GM12875 (cell line): Measurements from ENCODE around the gene SH2D3C.
A peak's percentile ranks its signal among the peaks of the same experiment; 100 is the strongest.

Source experiments
- H3K4me3 ChIP-seq: one replicate; pipeline ENCODE4 v1.5.1; 2011; ENCODE audit warnings: low read depth, low read length, control low read depth
- CTCF ChIP-seq: IDR thresholded peaks from 2 replicates; pipeline ENCODE4 v1.5.1; 2011; ENCODE audit warnings: low read depth, mild to moderate bottlenecking, control low read depth, inconsistent platforms, low read length, moderate library complexity, borderline replicate concordance; ENCODE audit not compliant: insufficient read depth

The SH2D3C gene

GRCh38 chr9:127714951-127715469 is 63.5 kb downstream of the SH2D3C start:
- no peak for TF ChIP-seq CTCF
- peak overlapping the region; percentile 73 for H3K4me3 ChIP-seq

DNA sequence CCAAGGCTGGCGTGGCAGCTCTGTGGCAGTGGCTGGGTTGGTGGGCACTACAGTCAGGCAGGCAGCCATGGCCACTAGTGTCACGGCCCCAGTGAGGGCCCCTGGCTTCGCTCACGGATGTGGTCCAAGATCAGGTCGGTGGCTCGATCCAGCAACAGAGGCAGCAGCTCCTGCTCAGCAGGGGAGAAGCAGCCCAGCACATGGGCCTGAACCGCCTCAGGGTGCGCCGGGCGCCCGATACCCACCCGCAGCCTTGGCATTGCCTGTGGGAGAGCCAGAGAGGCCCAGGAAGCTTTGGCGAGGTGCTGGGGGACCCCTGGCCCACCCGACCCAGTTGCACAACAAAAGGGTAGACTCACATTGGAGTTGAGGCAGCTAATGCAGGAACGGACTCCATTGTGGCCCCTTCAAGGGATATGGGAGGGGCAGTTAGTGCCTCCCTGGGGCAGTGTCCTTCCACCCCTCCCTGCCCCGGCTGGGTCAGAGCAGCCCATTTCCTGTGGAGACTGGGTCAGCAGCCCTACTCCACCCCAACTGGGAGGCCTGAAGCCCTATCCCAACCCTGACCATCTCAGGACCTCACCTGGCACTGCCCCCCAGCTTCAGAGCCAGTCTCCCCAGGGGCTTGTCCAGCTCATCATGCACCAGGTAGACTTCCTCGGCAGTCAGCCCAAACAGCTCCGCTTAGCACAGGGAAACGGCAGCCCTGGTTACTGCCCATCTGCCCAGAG is 64.3 kb downstream of the SH2D3C start:
- H3K4me3 ChIP-seq: no peak overlapping the region
- no peak for TF ChIP-seq CTCF

DNA sequence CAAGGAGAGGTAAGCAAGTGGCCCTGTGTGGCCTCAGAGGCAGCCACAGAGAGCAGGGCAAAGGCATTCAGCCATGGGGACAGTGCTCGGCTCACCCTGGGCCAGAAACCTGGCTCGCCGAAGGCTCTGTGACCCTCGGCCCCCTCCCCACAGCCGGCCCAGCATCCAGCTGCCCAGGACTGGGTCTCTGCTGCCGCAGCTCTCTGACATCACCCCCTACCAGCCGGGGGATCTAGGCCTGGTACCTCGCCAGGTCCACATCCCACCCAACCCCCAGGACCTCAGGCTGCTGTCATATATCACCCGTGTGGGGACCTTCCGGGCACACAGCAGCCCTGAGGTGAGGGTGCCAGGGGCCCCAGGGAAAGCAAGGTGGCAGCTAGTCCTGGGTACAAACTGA is 65.6 kb downstream of the SH2D3C start:
- TF ChIP-seq CTCF: no peak
- H3K4me3 ChIP-seq: no peak overlapping the region

GRCh38 chr9:127712371-127712770 is 66.1 kb downstream of the SH2D3C start:
- H3K4me3 ChIP-seq: no peak overlapping the region
- TF ChIP-seq CTCF: no peak

DNA sequence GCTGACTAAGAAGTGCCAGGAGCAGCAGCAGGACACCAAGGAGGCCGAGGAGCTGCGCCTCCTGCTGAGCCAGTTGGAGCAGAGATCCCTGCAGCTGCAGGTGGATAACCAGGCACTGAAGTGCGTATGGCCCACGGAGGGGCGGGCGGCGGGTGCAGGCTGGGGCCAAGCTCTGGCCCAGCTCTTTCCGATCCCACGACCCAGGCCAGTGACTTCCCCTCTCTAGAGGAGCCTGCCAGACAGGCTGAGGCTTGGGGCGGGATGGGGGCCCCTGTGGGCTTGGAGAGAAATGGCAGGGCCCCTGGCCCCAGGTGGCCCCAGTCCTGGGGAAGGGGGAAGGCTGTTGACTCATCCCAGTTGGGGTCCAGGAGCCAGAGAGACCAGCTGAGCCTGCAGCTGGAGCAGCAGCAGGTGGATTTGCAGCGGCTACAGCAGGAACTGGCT is 66.6 kb downstream of the SH2D3C start:
- no peak overlapping the region for H3K4me3 ChIP-seq
- TF ChIP-seq CTCF: no peak

GRCh38 chr9:127711226-127711701 is 67.2 kb downstream of the SH2D3C start:
- H3K4me3 ChIP-seq: no peak overlapping the region
- TF ChIP-seq CTCF: no peak

DNA sequence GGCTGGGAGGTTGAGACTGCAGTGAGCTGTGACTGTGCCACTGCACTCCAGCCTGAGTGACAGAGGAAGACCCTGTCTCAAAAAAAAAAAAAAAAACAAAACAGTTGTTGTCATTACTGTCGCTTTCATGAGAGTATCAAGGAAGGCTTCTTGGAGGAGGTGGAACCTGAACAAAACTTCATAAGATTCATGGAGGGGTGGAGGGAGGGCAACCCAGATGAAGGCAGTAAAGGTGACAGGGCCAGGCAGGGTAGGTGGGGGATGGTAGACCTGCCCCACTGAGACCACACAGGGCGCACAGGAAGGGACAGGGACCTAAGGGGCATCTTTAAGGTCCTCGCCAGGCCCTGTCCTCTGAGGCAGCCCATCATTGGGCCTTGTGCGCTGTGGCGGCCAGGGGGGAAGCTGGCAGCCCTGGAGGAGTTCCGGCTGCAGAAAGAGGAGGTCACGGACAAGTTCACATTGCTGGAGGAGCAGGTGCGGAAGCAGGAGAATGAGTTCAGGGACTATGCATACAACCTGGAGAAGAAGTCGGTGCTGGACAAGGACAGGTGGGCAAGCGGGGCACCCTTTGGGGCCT is 68.2 kb downstream of the SH2D3C start:
- no peak for TF ChIP-seq CTCF
- no peak overlapping the region for H3K4me3 ChIP-seq
